Vagina (tissue), 2 donors: Measurements from ENCODE around the gene PRKCB.

Experiments
- CTCF ChIP-seq, 3 experiments: fragments of 450-650 bp in 2 of 3; fragments of 200-600 bp in 1 of 3; sonication (generic) in 1 of 3; IDR thresholded peaks; one replicate each; pipeline ENCODE4 v1.5.1; 2017 to 2019; ENCODE audit warnings: antibody characterized with exemption in 3 of 3, mild to moderate bottlenecking in 2 of 3, moderate library complexity in 2 of 3
- POLR2A ChIP-seq, 2 donors: fragments of 450-650 bp; IDR thresholded peaks; one replicate each; pipeline ENCODE4 v1.6.1; 2017; ENCODE audit warnings: antibody characterized with exemption in 2 of 2, mild to moderate bottlenecking in 2 of 2, moderate library complexity in 2 of 2

GRCh38 chr16:23907457-23907902 lies 71.7 kb downstream of the PRKCB start:
- TF ChIP-seq POLR2A (IDR thresholded peaks at IDR 0.05): no peak
- TF ChIP-seq CTCF (IDR thresholded peaks at IDR 0.05): no peak
